ENCODE results near the gene ZFYVE28. TPM values are rescaled to one million over a fixed set of nuclear protein-coding genes. Genes with fewer than 3 reads are reported as not detected.

The ZFYVE28 gene
- total RNA-seq, 1 experiment from 2014 or later, result 0.82 TPM

GRCh38 chr4:2313366-2313765 lies 105.1 kb downstream of the ZFYVE28 start:
- H3K4me3 ChIP-seq (ENCODE audit: low read depth, low read length), result no peak overlapping the region
- Mint-ChIP-seq H3K4me3 (ENCODE audit: unreplicated experiment) (no peak overlapping the region), H3K36me3 (ENCODE audit: insufficient read depth, unreplicated experiment) (no peaks in the 10 kb centered on the region), H3K27me3 (ENCODE audit: insufficient read depth, unreplicated experiment) (peaks cover 2% of the 10 kb centered on the region), H3K4me1 (ENCODE audit: low read depth, unreplicated experiment) (no peaks in the 10 kb centered on the region), H3K27ac (ENCODE audit: unreplicated experiment) (no peak overlapping the region), H3K9me3 (ENCODE audit: unreplicated experiment) (no peaks in the 10 kb centered on the region)
- CTCF ChIA-PET, result no interaction called here
- H3K36me3 ChIP-seq (ENCODE audit: control insufficient read depth, insufficient read depth, low read length), result no peaks in the 10 kb centered on the region
- BruUV-seq (replicated peaks), result no TSS peak
- no peaks in the 10 kb centered on the region for H3K4me1 ChIP-seq
- H3K9me3 ChIP-seq, result no peaks in the 10 kb centered on the region
- no peaks in the 10 kb centered on the region; the same call in 1 of the 2 replicates for H3K27me3 ChIP-seq (replicated peaks; ENCODE audit: control insufficient read depth, insufficient read depth, low read length)
- intact Hi-C loops (cut with micrococcal nuclease; ENCODE audit: unreplicated experiment), result no loop called here
- DNase-seq, result no peak
- POLR2A ChIA-PET, result no interaction called here
- no peak for TF ChIP-seq CTCF (IDR thresholded peaks at IDR 0.05; ENCODE audit: insufficient read depth in 1 of 2, low read depth in 1 of 2, low read length in 1 of 2, severe bottlenecking in 1 of 2, unreplicated experiment in 1 of 2)

GRCh38 chr4:2306773-2307410 lies 111.6 kb downstream of the ZFYVE28 start:
- H3K36me3 Mint-ChIP-seq (ENCODE audit: insufficient read depth, unreplicated experiment), result peaks cover 5% of the 10 kb centered on the region
- no peak overlapping the region for H3K4me3 Mint-ChIP-seq (ENCODE audit: unreplicated experiment)
- no peak for DNase-seq
- Histone ChIP-seq H3K36me3 (ENCODE audit: control insufficient read depth, insufficient read depth, low read length) (no peaks in the 10 kb centered on the region), H3K27me3 (replicated peaks; ENCODE audit: control insufficient read depth, insufficient read depth, low read length) (no peaks in the 10 kb centered on the region), H3K4me1 (no peaks in the 10 kb centered on the region), H3K9me3 (peaks cover 4% of the 10 kb centered on the region; the same call in 1 of the 2 replicates), H3K4me3 (ENCODE audit: low read depth, low read length) (no peak overlapping the region)
- no peaks in the 10 kb centered on the region for H3K27me3 Mint-ChIP-seq (ENCODE audit: insufficient read depth, unreplicated experiment)
- intact Hi-C loops (cut with micrococcal nuclease; ENCODE audit: unreplicated experiment), result no loop called here
- TF ChIP-seq CTCF (IDR thresholded peaks at IDR 0.05; ENCODE audit: insufficient read depth in 1 of 2, low read depth in 1 of 2, low read length in 1 of 2, severe bottlenecking in 1 of 2, unreplicated experiment in 1 of 2), result no peak
- ChIA-PET CTCF (no interaction called here), POLR2A (no interaction called here)
- H3K27ac Mint-ChIP-seq (ENCODE audit: unreplicated experiment), result no peak overlapping the region
- H3K4me1 Mint-ChIP-seq (ENCODE audit: low read depth, unreplicated experiment), result no peaks in the 10 kb centered on the region
- BruUV-seq (replicated peaks), result no TSS peak
- peaks cover 8% of the 10 kb centered on the region for H3K9me3 Mint-ChIP-seq (ENCODE audit: unreplicated experiment)

GRCh38 chr4:2305766-2306501 lies 112.5 kb downstream of the ZFYVE28 start:
- peaks cover 4% of the 10 kb centered on the region; the same call in 1 of the 2 replicates for H3K9me3 ChIP-seq
- peaks cover 8% of the 10 kb centered on the region for H3K9me3 Mint-ChIP-seq (ENCODE audit: unreplicated experiment)
- no peaks in the 10 kb centered on the region for H3K4me1 ChIP-seq
- no peaks in the 10 kb centered on the region for H3K36me3 ChIP-seq (ENCODE audit: control insufficient read depth, insufficient read depth, low read length)
- DNase-seq, result no peak
- intact Hi-C loops (cut with micrococcal nuclease; ENCODE audit: unreplicated experiment), result no loop called here
- H3K27me3 Mint-ChIP-seq (ENCODE audit: insufficient read depth, unreplicated experiment), result no peaks in the 10 kb centered on the region
- no peaks in the 10 kb centered on the region for H3K27me3 ChIP-seq (replicated peaks; ENCODE audit: control insufficient read depth, insufficient read depth, low read length)
- ChIA-PET POLR2A (no interaction called here), CTCF (no interaction called here)
- BruUV-seq (replicated peaks), result no TSS peak
- no peak overlapping the region for H3K4me3 Mint-ChIP-seq (ENCODE audit: unreplicated experiment)
- TF ChIP-seq CTCF (IDR thresholded peaks at IDR 0.05; ENCODE audit: insufficient read depth in 1 of 2, low read depth in 1 of 2, low read length in 1 of 2, severe bottlenecking in 1 of 2, unreplicated experiment in 1 of 2), result no peak
- no peaks in the 10 kb centered on the region for H3K4me1 Mint-ChIP-seq (ENCODE audit: low read depth, unreplicated experiment)
- H3K36me3 Mint-ChIP-seq (ENCODE audit: insufficient read depth, unreplicated experiment), result peaks cover 5% of the 10 kb centered on the region
- no peak overlapping the region for H3K4me3 ChIP-seq (ENCODE audit: low read depth, low read length)
- no peak overlapping the region for H3K27ac Mint-ChIP-seq (ENCODE audit: unreplicated experiment)

All from Caco-2 (cell line).